HL-60 (cell line): ENCODE data around the gene CARD6.

Source experiments
- DNase-seq, 2 experiments: peaks; one replicate each; pipeline ENCODE4 v3.0.0-alpha.2; 2010 to 2020; ENCODE audit warnings: low read depth in 1 of 2, low spot score in 1 of 2
- H3K27ac ChIP-seq: fragments of 250-450 bp; sonication (Bioruptor Pico); replicated peaks from 2 replicates; pipeline ENCODE4 v1.5.1; 2020; ENCODE audit warnings: mild to moderate bottlenecking, moderate library complexity
- H3K27me3 ChIP-seq: fragments of 250-450 bp; sonication (Bioruptor Pico); 2 replicates; pipeline ENCODE4 v1.5.1; 2021; ENCODE audit warnings: mild to moderate bottlenecking, moderate library complexity; ENCODE audit not compliant: insufficient read depth, poor library complexity, severe bottlenecking
- H3K4me3 ChIP-seq: replicated peaks from 2 replicates; pipeline ENCODE4 v1.5.1; 2011; ENCODE audit warnings: mild to moderate bottlenecking, control low read depth, low read length; ENCODE audit not compliant: insufficient read depth
- CTCF ChIP-seq: IDR thresholded peaks from one replicate; pipeline ENCODE4 v1.5.1; 2011; ENCODE audit warnings: low read length, control low read depth, inconsistent platforms; ENCODE audit not compliant: insufficient read depth
- GABPA ChIP-seq: IDR thresholded peaks from 2 replicates; pipeline ENCODE4 v1.6.1; 2012; ENCODE audit warnings: low read depth
- POLR2AphosphoS5 ChIP-seq: IDR thresholded peaks from 2 replicates; pipeline ENCODE4 v1.6.1; 2012; ENCODE audit warnings: low read depth
- REST ChIP-seq: IDR thresholded peaks from 2 replicates; pipeline ENCODE4 v1.6.1; 2012; ENCODE audit warnings: low read depth; ENCODE audit not compliant: insufficient replicate concordance
- SPI1 ChIP-seq: IDR thresholded peaks from 2 replicates; pipeline ENCODE4 v1.6.1; 2012; ENCODE audit warnings: low read depth, mild to moderate bottlenecking, borderline replicate concordance

CARD6 gene

DNA sequence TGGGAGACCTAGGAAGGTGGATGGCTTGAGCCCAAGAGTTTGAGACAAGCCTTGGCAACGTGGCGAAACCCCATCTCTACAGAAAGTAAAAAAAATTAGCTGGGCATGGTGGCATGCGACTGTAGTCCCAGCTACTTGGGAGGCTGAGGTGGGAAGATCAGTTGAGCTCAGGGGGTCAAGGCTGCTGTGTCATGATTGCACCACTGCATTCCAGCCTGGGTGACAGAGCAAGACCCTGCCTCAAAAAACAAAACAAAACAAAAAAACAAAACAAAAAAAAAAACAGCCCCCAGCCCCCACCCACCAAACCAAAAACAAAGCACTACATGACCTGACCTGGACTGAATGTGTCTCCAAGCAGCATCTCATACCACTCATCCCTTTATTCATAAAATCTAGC is 34.8 kb downstream of the CARD6 start:
- Histone ChIP-seq H3K4me3 (no peak overlapping the region), H3K27ac (no peak overlapping the region), H3K27me3 (no peaks in the 10 kb centered on the region)
- TF ChIP-seq REST (no peak), CTCF (no peak), SPI1 (no peak), POLR2AphosphoS5 (no peak), GABPA (no peak)
- DNase-seq = no peak

- Histone ChIP-seq H3K4me3 (no peak overlapping the region), H3K27ac (no peak overlapping the region)
Measured at GRCh38 chr5:40877371-40877988, 36.3 kb downstream of the CARD6 start.

More at GRCh38 chr5:40877371-40877988, 36.3 kb downstream of the CARD6 start:
- DNase-seq = no peak
- TF ChIP-seq POLR2AphosphoS5 (no peak), SPI1 (no peak), REST (no peak), CTCF (no peak), GABPA (no peak)
- H3K27me3 ChIP-seq = no peaks in the 10 kb centered on the region
